GM23338 (cell line): ENCODE measurements around the gene YES1. TPM values are rescaled to one million over a fixed set of nuclear protein-coding genes. Genes with fewer than 3 reads are reported as not detected.

Experiments used
- ATAC-seq: fragments of 200-7000 bp; cut with Tn5 transposase; 3 replicates; pipeline ENCODE4 v1.9.1; 2020
- DNase-seq: peaks from one replicate; pipeline ENCODE4 v3.0.0-alpha.2; 2015; ENCODE audit warnings: low spot score
- H2AFZ ChIP-seq: fragments of 200-600 bp; sonication (generic); 2 replicates; pipeline ENCODE4 v1.8.0; 2016; ENCODE audit warnings: antibody characterized with exemption, mild to moderate bottlenecking, moderate library complexity
- H3F3A ChIP-seq: fragments of 200-600 bp; sonication (generic); replicated peaks from 2 replicates; pipeline ENCODE4 v1.8.0; 2017; ENCODE audit warnings: antibody characterized with exemption, mixed run types, low read depth
- H3K27ac ChIP-seq: fragments of 200-600 bp; sonication (generic); 2 replicates; pipeline ENCODE4 v1.6.1; 2016; ENCODE audit warnings: low read depth
- H3K27me3 ChIP-seq: fragments of 200-600 bp; sonication (generic); 2 replicates; pipeline ENCODE4 v1.8.0; 2016; ENCODE audit warnings: mild to moderate bottlenecking, mixed run types, moderate library complexity; ENCODE audit not compliant: insufficient read depth
- H3K36me3 ChIP-seq: fragments of 200-600 bp; sonication (generic); 2 replicates; pipeline ENCODE4 v1.8.0; 2016; ENCODE audit warnings: mild to moderate bottlenecking; ENCODE audit not compliant: insufficient read depth
- H3K4me1 ChIP-seq: fragments of 200-600 bp; sonication (generic); 2 replicates; pipeline ENCODE4 v1.8.0; 2016; ENCODE audit warnings: mild to moderate bottlenecking, moderate library complexity; ENCODE audit not compliant: insufficient read depth
- H3K4me2 ChIP-seq: fragments of 200-600 bp; sonication (generic); 2 replicates; pipeline ENCODE4 v1.7.1; 2017; ENCODE audit warnings: mixed run types
- H3K4me3 ChIP-seq: fragments of 200-600 bp; sonication (generic); 2 replicates; pipeline ENCODE4 v1.6.1; 2016; ENCODE audit warnings: mixed run types
- H3K79me2 ChIP-seq: fragments of 200-600 bp; sonication (generic); replicated peaks from 2 replicates; pipeline ENCODE4 v1.8.0; 2017; ENCODE audit warnings: mild to moderate bottlenecking; ENCODE audit not compliant: insufficient read depth
- H3K9me2 ChIP-seq: fragments of 200-600 bp; sonication (generic); 2 replicates; pipeline ENCODE4 v1.8.0; 2017; ENCODE audit not compliant: insufficient read depth
- H4K20me1 ChIP-seq: fragments of 200-600 bp; sonication (generic); replicated peaks from 2 replicates; pipeline ENCODE4 v1.8.0; 2017; ENCODE audit warnings: mild to moderate bottlenecking; ENCODE audit not compliant: insufficient read depth
- H3K27ac Mint-ChIP-seq: 2 replicates; pipeline ENCODE4 v1.8.0; 2020; ENCODE audit warnings: inconsistent platforms, mild to moderate bottlenecking, moderate library complexity, mixed read lengths
- H3K27me3 Mint-ChIP-seq: 3 replicates; pipeline ENCODE4 v1.8.0; 2022; ENCODE audit warnings: low read depth, mild to moderate bottlenecking, moderate library complexity, mixed read lengths, inconsistent platforms; ENCODE audit not compliant: insufficient read depth, poor library complexity
- H3K36me3 Mint-ChIP-seq: 3 replicates; pipeline ENCODE4 v1.8.0; 2021; ENCODE audit warnings: low read depth, mild to moderate bottlenecking, inconsistent platforms, moderate library complexity, mixed read lengths
- H3K4me1 Mint-ChIP-seq: 3 replicates; pipeline ENCODE4 v1.8.0; 2020; ENCODE audit warnings: mild to moderate bottlenecking, inconsistent platforms, mixed read lengths
- H3K4me3 Mint-ChIP-seq: 3 replicates; pipeline ENCODE4 v1.8.0; 2021; ENCODE audit warnings: moderate library complexity, mild to moderate bottlenecking, inconsistent platforms, mixed read lengths
- H3K9me3 Mint-ChIP-seq: 3 replicates; pipeline ENCODE4 v1.8.0; 2020; ENCODE audit warnings: moderate library complexity, mild to moderate bottlenecking, inconsistent platforms, mixed read lengths
- CTCF ChIP-seq, 2 experiments: fragments of 200-600 bp in 1 of 2; sonication (generic) in 1 of 2; conservative IDR thresholded peaks; 2 replicates each; pipeline versions ENCODE4 v1.5.1 to v1.6.1; 2016 to 2017; ENCODE audit warnings: antibody characterized with exemption in 2 of 2, low read depth in 2 of 2, mild to moderate bottlenecking in 2 of 2, moderate library complexity in 1 of 2
- EZH2 ChIP-seq: fragments of 200-600 bp; sonication (generic); IDR thresholded peaks from one replicate; pipeline ENCODE4 v1.8.0; 2017; ENCODE audit warnings: antibody characterized with exemption, mild to moderate bottlenecking, low read depth; ENCODE audit not compliant: unreplicated experiment
- JUNB ChIP-seq: IDR thresholded peaks from one replicate; pipeline ENCODE4 v1.6.1; 2016; ENCODE audit warnings: antibody characterized with exemption; ENCODE audit not compliant: unreplicated experiment
- NANOG ChIP-seq: IDR thresholded peaks from 2 replicates; pipeline ENCODE4 v1.6.1; 2016; ENCODE audit warnings: antibody characterized with exemption, borderline replicate concordance
- POLR2AphosphoS5 ChIP-seq: IDR thresholded peaks from 2 replicates; pipeline ENCODE4 v1.6.1; 2016; ENCODE audit warnings: antibody characterized with exemption, low read depth
- STAT1 ChIP-seq: IDR thresholded peaks from one replicate; pipeline ENCODE4 v1.6.1; 2016; ENCODE audit warnings: antibody characterized with exemption; ENCODE audit not compliant: unreplicated experiment
- ZNF114 ChIP-seq: fragments of 250-450 bp; sonication (Bioruptor Pico); IDR thresholded peaks from 2 replicates; pipeline ENCODE4 v1.5.0; 2020; ENCODE audit warnings: mild to moderate bottlenecking, moderate library complexity
- ZNF331 ChIP-seq: fragments of 250-450 bp; sonication (Bioruptor Pico); IDR thresholded peaks from 2 replicates; pipeline ENCODE4 v1.5.0; 2020; ENCODE audit warnings: low read depth, mild to moderate bottlenecking, moderate library complexity
- ZNF462 ChIP-seq: fragments of 250-450 bp; sonication (Bioruptor Pico); IDR thresholded peaks from 2 replicates; pipeline ENCODE4 v1.5.0; 2020; ENCODE audit warnings: mild to moderate bottlenecking, moderate library complexity
- polyA plus RNA-seq: library from polyadenylated mRNA; unstranded; fragments of >200 nt; fragmentation: Nextera tagmentation; extraction: Ambion mirVana; gene quantifications from 2 replicates; pipeline ENCODE4 v1.2.1, GENCODE V29; 2016
- total RNA-seq: library from RNA; depleted of rRNA; stranded (reverse); fragments of >200 nt; shearing (Covaris generic); gene quantifications from 2 replicates; pipeline ENCODE4 v1.2.3, GENCODE V29; 2014
- TF ChIP-seq, protein P1 (sequence below): IDR thresholded peaks from one replicate; pipeline ENCODE4 v1.6.1; 2018; ENCODE audit warnings: antibody characterized with exemption; ENCODE audit not compliant: unreplicated experiment

Gene YES1
- total and polyA plus RNA-seq, 2 experiments from 2014 or later = 25.4 to 327 TPM

- peaks cover 5% of the 10 kb centered on the region; the same call in 1 of the 2 replicates for H3K36me3 ChIP-seq
- no peaks in the 10 kb centered on the region for H3F3A ChIP-seq
- H3K27me3 ChIP-seq = no peaks in the 10 kb centered on the region
- H4K20me1 ChIP-seq = peaks cover 10% of the 10 kb centered on the region
- Mint-ChIP-seq H3K27ac (no peak overlapping the region), H3K36me3 (peaks cover 52% of the 10 kb centered on the region), H3K4me1 (no peaks in the 10 kb centered on the region), H3K9me3 (no peaks in the 10 kb centered on the region), H3K4me3 (no peak overlapping the region), H3K27me3 (peaks cover 2% of the 10 kb centered on the region)
- H3K4me2 ChIP-seq = no peak overlapping the region
- H3K27ac ChIP-seq = no peak overlapping the region
- no peak overlapping the region for H3K4me3 ChIP-seq
- no peak overlapping the region for H2AFZ ChIP-seq
- no peaks in the 10 kb centered on the region for H3K79me2 ChIP-seq
- no peak for TF ChIP-seq JUNB
- TF ChIP-seq, protein P1, sequence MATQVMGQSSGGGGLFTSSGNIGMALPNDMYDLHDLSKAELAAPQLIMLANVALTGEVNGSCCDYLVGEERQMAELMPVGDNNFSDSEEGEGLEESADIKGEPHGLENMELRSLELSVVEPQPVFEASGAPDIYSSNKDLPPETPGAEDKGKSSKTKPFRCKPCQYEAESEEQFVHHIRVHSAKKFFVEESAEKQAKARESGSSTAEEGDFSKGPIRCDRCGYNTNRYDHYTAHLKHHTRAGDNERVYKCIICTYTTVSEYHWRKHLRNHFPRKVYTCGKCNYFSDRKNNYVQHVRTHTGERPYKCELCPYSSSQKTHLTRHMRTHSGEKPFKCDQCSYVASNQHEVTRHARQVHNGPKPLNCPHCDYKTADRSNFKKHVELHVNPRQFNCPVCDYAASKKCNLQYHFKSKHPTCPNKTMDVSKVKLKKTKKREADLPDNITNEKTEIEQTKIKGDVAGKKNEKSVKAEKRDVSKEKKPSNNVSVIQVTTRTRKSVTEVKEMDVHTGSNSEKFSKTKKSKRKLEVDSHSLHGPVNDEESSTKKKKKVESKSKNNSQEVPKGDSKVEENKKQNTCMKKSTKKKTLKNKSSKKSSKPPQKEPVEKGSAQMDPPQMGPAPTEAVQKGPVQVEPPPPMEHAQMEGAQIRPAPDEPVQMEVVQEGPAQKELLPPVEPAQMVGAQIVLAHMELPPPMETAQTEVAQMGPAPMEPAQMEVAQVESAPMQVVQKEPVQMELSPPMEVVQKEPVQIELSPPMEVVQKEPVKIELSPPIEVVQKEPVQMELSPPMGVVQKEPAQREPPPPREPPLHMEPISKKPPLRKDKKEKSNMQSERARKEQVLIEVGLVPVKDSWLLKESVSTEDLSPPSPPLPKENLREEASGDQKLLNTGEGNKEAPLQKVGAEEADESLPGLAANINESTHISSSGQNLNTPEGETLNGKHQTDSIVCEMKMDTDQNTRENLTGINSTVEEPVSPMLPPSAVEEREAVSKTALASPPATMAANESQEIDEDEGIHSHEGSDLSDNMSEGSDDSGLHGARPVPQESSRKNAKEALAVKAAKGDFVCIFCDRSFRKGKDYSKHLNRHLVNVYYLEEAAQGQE = no peak
- no peak for TF ChIP-seq NANOG
- no peak for TF ChIP-seq ZNF462 (CRISPR knock-in tag)
- no peak for TF ChIP-seq POLR2AphosphoS5
- no peak for TF ChIP-seq ZNF331 (CRISPR knock-in tag)
- no peak for TF ChIP-seq CTCF (conservative IDR thresholded peaks at IDR 0.05; ENCODE audit: low read depth in 2 of 2)
- no peak for TF ChIP-seq EZH2
- TF ChIP-seq STAT1 = no peak
- TF ChIP-seq ZNF114 (CRISPR knock-in tag) = no peak
- no peak for DNase-seq
- ATAC-seq = no peak
- H3K9me2 ChIP-seq = no peaks in the 10 kb centered on the region
- H3K4me1 ChIP-seq = no peaks in the 10 kb centered on the region
Measured at GRCh38 chr18:731185-731584, 80.9 kb downstream of the YES1 start.
